GM19438 (cell line): ENCODE measurements around the gene DENND1C.
"Not testable (repeated sequence)": the region's sequence is repeated elsewhere in the genome, so short reads cannot be mapped to it uniquely, and the experiment has no call there.

Experiments used
- ATAC-seq: cut with Tn5 transposase; IDR thresholded peaks from one replicate; pipeline ENCODE4 v1.9.1; 2021; ENCODE audit warnings: low read depth; ENCODE audit not compliant: unreplicated experiment

DENND1C gene

GRCh38 chr19:6509118-6509971 is 27.8 kb upstream of the DENND1C start:
- no peak for ATAC-seq

DNA sequence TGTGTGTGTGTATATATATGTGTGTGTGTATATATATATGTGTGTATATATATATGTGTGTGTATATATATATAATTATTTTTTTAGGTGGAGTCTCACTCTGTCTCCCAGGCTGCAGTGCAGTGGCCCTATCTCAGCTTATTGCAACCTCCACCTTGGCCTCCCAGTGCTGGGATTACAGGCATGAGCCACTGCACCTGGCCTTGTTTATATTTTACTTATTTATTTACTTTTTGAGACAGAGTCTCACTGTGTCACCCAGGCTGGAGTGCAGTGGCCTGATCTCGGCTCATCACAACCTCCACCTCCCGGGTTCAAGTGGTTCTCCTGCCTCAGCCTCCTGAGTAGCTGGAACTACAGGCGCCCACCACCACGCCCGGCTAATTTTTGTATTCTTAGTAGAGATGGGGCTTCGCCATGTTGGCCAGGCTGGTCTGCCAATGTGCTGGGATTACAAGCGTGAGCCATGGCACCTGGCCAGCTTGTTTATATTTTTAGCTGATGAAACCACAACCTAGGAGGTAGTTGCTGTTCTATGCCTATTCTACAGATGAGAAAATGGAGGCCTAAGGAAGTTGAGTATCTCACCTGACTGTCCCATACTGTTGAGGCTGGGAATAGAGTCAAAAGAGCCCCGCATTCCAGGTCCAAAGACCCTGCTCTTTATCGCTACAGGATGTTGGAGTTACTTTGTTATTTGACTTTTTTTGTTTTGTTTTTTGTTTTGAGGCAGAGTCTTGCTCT is 26.6 kb upstream of the DENND1C start:
- ATAC-seq = not testable (repeated sequence)

DNA sequence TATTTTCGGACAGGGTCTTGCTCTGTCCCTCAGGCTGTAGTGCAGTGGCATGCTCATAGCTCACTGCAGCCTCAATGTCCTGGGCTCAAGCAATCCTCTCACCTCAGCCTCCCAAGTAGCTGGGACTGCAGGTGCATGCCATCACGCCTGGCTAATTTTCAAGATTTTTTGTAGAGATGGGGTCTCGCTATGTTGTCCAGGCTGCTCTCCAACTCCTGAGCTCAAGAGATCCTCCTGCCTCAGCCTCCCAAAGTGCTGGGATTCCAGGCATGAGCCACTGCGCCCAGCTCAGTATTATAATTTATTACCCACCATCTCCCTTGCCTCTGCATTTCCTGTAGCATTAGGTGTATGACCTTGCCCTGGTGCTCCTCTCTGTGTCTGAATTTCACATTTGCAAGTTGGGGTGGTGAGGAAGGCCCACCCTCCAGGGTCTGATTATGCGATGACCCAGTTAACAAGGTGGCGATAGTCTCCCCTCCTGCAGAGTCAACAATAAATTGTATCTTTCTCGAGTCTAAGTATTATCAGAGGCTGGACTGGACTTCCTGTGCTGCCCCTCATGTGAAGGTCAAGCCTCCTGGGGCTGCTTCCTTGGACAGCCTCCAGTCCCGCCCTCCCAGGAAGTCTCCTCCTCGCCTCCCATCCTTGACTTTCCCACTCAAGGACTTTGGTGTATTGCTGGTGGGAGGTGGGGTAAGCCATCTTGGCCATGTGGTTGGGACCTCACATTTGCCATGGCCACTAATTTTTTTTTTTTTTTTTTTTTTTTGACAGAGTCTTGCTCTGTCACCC is 22.0 kb upstream of the DENND1C start:
- no peak for ATAC-seq

DNA sequence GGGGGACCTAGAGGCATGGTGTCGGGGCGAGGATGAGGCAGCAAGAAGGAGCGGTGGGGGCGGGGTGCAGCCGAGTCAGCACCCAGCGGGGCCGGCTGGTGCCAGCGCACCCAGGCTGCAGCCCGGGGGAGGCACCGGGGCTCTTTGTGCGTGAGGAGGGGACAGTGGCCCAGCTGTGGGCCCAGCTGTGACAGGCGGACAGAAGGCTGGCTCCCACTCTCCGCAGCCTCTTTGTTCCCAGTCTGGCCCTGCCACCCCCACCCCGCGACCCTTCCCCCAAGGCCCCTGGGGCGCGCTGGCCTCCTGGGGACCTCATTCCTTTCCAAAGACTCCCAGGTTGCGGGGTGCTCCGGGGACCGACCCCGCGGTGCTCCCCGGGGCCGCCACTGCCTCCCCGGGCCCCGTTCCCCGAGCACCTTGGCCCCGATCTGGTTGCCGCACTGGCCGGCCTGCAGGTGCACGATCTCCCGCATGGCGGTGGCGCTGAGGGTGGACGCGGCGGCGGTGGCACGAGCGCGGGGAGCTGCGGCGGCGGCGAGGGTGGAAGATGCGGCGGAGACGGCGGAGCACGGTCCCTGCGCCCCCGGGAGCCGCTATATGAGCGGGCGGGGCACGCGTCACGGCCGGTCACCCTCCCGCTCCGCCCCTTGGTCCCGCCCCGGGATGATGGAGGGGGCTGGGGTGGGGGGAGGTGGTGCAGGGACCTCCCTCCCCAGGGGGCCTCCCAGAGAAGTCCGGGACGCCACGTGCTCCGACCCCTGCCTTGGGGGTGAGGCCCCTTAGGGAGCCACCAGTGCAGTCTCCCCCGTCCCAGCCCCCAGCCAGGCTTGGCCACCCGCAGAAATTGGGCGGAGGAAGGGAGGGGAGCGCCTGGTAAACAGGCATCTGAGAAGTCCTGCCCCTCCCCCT is 20.4 kb upstream of the DENND1C start, which contains the start of gene TUBB4A:
Gene TUBB4A, minus strand, starts transcription at position 570 of the 909 bp plus-strand sequence. Its CDS starts 97 bp downstream, at position 473.
- no peak for ATAC-seq

GRCh38 chr19:6500837-6501739 is 19.5 kb upstream of the DENND1C start:
- ATAC-seq = no peak

DNA sequence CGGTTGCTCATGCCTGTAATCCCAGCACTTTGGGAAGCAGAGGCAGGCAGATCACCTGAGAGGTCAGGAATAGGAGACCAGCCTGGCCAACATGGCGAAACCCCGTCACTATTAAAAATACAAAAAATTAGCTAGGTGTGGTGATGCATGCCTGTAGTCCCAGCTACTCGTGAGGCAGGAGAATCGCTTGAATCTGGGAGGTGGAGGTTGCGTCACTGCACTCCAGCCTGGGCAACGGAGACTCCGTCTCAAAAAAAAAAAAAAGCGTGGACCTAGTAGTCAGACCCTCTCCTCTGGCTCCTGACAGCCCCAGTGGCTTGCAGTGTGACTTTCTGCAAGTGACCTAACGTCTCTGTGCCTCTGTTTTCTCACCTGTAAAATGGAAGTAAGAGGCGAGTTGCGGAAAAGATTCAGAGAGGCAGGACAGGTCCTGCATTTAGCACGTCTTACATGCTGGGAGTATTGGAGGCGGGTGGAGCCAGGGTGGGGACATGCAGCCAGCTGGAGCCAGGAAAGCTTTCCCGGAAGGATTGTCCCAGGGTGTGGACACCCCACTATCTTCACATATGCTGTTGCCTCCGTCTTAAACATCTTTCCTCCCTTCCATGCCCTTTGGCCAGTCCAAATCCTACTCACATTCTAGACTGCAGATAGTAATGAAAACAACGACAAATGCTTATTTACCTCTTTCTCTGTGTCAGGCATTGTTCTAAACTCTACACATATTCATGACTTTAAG is 17.6 kb upstream of the DENND1C start:
- no peak for ATAC-seq

DNA sequence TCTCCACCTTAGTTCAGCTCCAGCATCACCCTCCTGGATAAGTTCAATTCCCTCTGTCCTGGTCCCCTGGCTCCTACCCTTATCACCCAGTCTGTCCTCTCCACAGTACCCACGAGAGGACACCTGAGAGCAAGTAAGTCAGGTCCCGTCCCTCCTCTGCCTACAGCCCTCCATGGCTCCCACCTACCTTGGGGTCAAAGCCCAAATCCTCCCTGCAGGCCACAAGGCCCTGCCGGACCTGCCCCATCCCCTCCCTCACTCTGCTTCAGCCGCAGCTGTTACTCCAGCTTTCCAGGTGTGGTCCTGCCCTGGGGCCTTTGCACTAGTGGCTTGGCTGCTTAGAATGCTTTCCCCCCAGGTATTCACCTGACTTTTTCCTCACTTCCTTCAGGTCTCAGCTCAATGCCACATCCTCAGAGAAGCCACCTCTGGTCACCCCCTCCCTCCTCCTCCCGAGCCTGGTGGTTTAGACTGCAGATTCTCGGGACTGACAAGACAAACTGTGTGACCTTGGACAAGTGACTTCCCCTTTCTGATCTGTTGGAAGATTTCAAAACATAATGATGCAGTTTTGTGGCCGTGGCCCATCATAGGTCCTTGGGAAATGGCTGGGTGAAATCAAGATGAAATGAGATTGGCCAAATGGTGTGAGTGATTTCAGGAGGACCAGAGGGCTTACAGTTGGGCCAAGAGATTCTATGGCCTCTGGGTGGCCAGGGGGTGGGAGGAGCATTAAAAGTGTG is 16.9 kb upstream of the DENND1C start:
- ATAC-seq = no peak

DNA sequence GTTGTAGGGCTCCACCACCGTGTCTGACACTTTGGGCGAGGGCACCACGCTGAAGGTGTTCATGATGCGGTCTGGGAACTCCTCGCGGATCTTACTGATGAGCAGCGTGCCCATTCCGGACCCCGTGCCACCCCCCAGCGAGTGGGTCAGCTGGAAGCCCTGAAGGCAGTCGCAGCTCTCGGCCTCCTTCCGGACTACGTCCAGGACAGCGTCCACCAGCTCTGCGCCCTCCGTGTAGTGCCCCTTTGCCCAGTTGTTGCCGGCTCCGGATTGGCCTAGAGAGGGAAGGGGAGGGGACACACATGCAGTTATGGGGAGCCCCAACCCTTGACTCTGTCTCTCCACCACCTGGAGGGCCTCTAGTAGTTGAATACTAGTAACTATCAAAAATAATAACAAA is 14.4 kb upstream of the DENND1C start:
- ATAC-seq = no peak

DNA sequence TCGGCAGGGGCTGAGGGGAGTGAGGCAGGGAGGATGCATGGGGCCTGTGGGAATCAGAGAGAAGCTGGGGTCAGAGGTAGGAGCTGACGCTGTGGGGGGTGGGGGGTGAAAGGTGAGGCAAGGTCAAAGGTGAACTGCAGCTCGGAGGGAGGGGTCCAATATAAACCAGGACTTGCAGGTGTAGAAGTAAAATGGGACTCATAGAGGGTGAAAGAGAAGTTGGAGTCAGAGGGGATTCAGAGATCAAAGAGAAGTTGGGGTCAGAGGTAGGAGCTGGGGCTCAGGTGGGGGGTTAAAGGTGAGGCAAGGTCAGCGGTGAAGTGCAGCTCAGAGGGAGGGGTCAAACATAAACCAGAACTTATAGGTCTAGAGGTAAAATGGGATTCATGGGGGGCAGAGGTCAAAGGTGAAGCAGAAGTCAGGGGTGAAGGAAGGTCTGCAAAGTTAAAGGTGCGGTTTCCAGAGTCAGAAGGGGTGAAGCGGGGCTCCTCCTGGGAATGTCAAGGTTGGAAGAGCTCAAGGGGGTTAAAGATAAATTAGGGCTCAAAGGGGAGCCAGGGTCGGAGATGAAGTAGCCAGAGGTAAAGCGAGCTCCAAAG is 12.9 kb upstream of the DENND1C start:
- ATAC-seq = no peak

- no peak for ATAC-seq
These were observed 10.4 kb upstream of the DENND1C start for GRCh38 chr19:6491802-6492592.

GRCh38 chr19:6490134-6490533 is 8.5 kb upstream of the DENND1C start:
- ATAC-seq = no peak

DNA sequence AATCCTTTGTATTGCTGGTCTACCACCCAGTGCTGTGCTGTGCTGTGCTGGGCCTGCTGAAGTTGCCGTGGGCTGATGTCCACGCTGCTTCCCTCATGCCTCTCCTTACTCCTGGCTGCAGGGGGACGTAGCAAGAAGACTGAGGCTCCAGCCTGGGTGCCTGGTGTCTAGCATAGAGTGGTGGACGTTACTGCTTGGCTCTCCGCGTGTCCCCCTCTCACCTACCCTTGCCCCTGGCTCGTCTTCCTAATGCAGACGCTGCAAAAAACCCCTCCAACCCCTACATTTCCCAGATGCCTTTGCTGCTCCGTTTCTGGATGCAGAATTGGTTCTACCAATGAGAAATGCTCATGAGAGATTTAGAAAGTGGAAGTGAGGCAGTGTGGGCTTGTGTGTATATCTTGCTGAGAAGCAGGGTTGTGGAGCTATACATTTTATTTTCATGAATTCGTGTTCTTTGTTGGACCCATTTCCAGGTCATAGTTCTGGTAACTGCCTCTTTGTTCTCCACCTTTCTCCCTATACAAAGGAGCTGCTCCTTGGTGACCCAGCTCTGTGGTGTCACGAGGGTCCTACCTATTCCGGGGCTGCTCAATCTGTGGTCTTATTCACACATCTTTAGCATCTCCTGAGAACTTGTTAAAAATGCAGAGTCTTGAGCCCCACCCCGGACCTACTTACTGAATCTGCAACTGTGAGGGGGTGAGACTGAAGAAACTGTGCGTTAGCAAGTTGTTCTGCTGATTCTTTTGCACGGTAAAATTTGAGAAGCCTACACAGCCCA is 7.9 kb upstream of the DENND1C start:
- no peak for ATAC-seq

DNA sequence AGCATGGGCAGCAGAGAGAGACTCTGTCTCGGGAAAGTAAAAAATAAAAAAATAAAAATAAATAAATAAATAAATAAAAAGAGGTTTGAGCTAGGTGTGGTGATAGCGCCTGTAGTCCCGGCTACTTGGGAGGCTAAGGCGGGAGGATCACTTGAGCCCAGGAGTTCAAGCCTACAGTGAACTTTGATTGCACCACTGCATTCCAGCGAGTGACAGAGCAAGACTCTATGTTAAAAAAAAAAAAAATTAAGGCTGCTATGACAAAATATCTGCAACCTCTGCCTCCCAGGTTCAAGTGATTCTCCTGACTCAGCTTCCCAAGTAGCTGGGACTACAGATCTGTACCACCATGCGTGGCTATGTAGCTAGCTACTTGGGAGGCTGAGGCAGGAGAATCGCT is 3.2 kb upstream of the DENND1C start:
- ATAC-seq = no peak

- no peak for ATAC-seq
These were observed 2.6 kb upstream of the DENND1C start for GRCh38 chr19:6484230-6484629.

DNA sequence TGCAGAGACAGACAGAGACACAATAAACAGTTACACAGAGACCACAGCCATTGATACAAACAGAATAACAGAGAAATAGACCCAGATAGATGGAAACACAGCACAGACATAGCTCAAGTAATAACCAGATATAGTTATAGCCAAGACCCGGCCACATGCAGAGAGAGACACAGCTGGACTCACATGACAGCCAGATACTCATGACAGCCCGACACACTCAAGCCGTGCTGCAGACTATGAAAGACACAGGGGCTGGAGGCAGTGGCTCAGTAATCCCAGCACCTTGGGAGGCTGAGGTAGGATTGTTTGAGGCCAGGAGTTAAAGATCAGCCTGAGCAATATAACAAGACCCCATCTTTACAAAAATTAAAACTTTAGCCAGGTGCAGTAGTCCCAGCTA is 1.6 kb upstream of the DENND1C start:
- no peak for ATAC-seq

DNA sequence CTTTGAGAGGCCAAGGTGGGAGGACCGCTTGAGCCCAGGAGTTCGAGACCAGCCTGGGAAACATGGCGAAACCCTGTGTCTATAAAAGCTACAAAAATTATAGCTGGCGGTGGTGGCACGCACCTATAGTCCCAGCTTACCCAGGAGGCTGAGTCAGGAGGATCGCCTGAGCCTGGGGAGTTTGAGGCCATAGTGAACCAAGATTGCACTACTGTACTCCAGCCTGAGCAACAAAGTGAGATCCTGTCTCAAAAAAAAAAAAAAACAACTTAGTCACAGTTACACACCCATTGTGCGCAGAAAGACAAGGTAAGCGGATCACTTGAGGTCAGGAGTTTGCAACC is 728 bp upstream of the DENND1C start:
- ATAC-seq = no peak
